Germinal center (tissue), 1 donor: Measurements from ENCODE around the gene C4orf50.

Experiments used
- DNase-seq: peaks from one replicate; pipeline ENCODE4 v3.0.0; 2012; ENCODE audit warnings: mixed read lengths, low spot score

The C4orf50 gene

GRCh38 chr4:6018331-6018730 is at the start of gene C4orf50:
TSS of gene C4orf50 (minus strand) at chr4:6018431.
- no peak for DNase-seq

- DNase-seq: no peak
Observed at GRCh38 chr4:6065934-6066590, 47.8 kb upstream of the C4orf50 start.

- DNase-seq: no peak
Observed at GRCh38 chr4:6065166-6065565, 46.9 kb upstream of the C4orf50 start.

- DNase-seq: no peak
Observed at GRCh38 chr4:6064383-6064782, 46.2 kb upstream of the C4orf50 start.

- no peak for DNase-seq
Observed at GRCh38 chr4:6063684-6064083, 45.5 kb upstream of the C4orf50 start.

- no peak for DNase-seq
Observed at GRCh38 chr4:6062133-6062532, 43.9 kb upstream of the C4orf50 start.

GRCh38 chr4:6059375-6059805 is 41.2 kb upstream of the C4orf50 start:
- DNase-seq: no peak

- no peak for DNase-seq
Observed at GRCh38 chr4:6058531-6059374, 40.5 kb upstream of the C4orf50 start.

GRCh38 chr4:6056976-6057766 is 38.9 kb upstream of the C4orf50 start:
- DNase-seq: no peak

- DNase-seq: no peak
Observed at GRCh38 chr4:6055436-6055835, 37.2 kb upstream of the C4orf50 start.

- no peak for DNase-seq
Observed at GRCh38 chr4:6055030-6055429, 36.8 kb upstream of the C4orf50 start.

GRCh38 chr4:6054162-6054922 is 36.1 kb upstream of the C4orf50 start:
- no peak for DNase-seq

- no peak for DNase-seq
Observed at GRCh38 chr4:6052679-6053078, 34.4 kb upstream of the C4orf50 start.

GRCh38 chr4:6050551-6050950 is 32.3 kb upstream of the C4orf50 start:
- DNase-seq: no peak

GRCh38 chr4:6049985-6050384 is 31.8 kb upstream of the C4orf50 start:
- no peak for DNase-seq

- no peak for DNase-seq
Observed at GRCh38 chr4:6049278-6049677, 31.0 kb upstream of the C4orf50 start.

- DNase-seq: no peak
Observed at GRCh38 chr4:6048537-6048936, 30.3 kb upstream of the C4orf50 start.

GRCh38 chr4:6047130-6047673 is 29.0 kb upstream of the C4orf50 start:
- DNase-seq: no peak

GRCh38 chr4:6046526-6047129 is 28.4 kb upstream of the C4orf50 start:
- DNase-seq: no peak

GRCh38 chr4:6044805-6045204 is 26.6 kb upstream of the C4orf50 start:
- no peak for DNase-seq

GRCh38 chr4:6044276-6044675 is 26.0 kb upstream of the C4orf50 start:
- DNase-seq: no peak
